ENCODE measurements around the gene ZNF547. TPM values are rescaled to one million over a fixed set of nuclear protein-coding genes. Genes with fewer than 3 reads are reported as not detected.

Gene ZNF547
- total RNA-seq, 1 experiment from 2014 or later, result 1.4 TPM

GRCh38 chr19:57321116-57321515 is 42.2 kb upstream of the ZNF547 start:
- ChIA-PET POLR2A (interaction anchor here (1.7 kb wide), 1 partner anchor 11 kb away, joined by 4 read pairs; no protein-coding TSS in a partner anchor), RAD21 (ENCODE audit: low non-redundant PET in 1 of 2, low total read pairs in 2 of 2, uncharacterized antibody in 2 of 2, unreplicated experiment in 2 of 2) (no interaction called here), CTCF (no interaction called here)
- Histone ChIP-seq H3K27me3 (ENCODE audit: insufficient read depth, low read length) (no peaks in the 10 kb centered on the region), H3K79me2 (ENCODE audit: insufficient read depth, low read length) (peaks cover 25% of the 10 kb centered on the region), H3K9me2 (ENCODE audit: insufficient read depth) (no peaks in the 10 kb centered on the region), H3K4me3 (replicated peaks in 1 of 2; ENCODE audit: low read depth in 1 of 2, low read length in 2 of 2) (peak overlapping the region; percentile 75 to 80), H2AFZ (ENCODE audit: low read depth, low read length, poor library complexity, severe bottlenecking) (no peak overlapping the region), H3K9me3 (ENCODE audit: control insufficient read depth in 1 of 2, insufficient read depth in 1 of 2, low read depth in 1 of 2, low read length in 2 of 2) (no peaks in the 10 kb centered on the region), H4K20me1 (ENCODE audit: insufficient read depth) (no peaks in the 10 kb centered on the region), H3K36me3 (ENCODE audit: control insufficient read depth in 1 of 2, insufficient read depth in 2 of 2, low read length in 2 of 2) (peaks cover 13 to 17% of the 10 kb centered on the region in 2 experiments; a peak in 2 of 4 replicates), H3K4me1 (ENCODE audit: control insufficient read depth in 1 of 2, insufficient read depth in 2 of 2, low read length in 2 of 2) (peaks cover 9 to 13% of the 10 kb centered on the region in 2 experiments), H3K4me2 (ENCODE audit: low read length) (peak overlapping the region; percentile 89), H3K9ac (ENCODE audit: low read length) (peak overlapping the region; percentile 83), H3K27ac (ENCODE audit: low read depth, low read length) (peak overlapping the region; percentile 78)
- no TSS peak for BruUV-seq (replicated peaks)
- DNase-seq (ENCODE audit: low read depth, low spot score) (no peak), ATAC-seq (no peak)
- intact Hi-C loops (cut with micrococcal nuclease), result no loop called here
- TF ChIP-seq REST (IDR thresholded peaks at IDR 0.05; ENCODE audit: low read depth) (no peak), ATF3 (IDR thresholded peaks at IDR 0.05) (no peak), ELF1 (IDR thresholded peaks at IDR 0.05; ENCODE audit: borderline replicate concordance, low read depth) (no peak), POLR2AphosphoS5 (IDR thresholded peaks at IDR 0.05; ENCODE audit: low read depth, low read length) (no peak), JUND (IDR thresholded peaks at IDR 0.05) (no peak), EZH2phosphoT487 (IDR thresholded peaks at IDR 0.05; ENCODE audit: borderline replicate concordance) (no peak), RAD21 (IDR thresholded peaks at IDR 0.05; ENCODE audit: low read depth) (no peak), CTCF (IDR thresholded peaks at IDR 0.05 in 2 of 3, conservative IDR thresholded peaks at IDR 0.05 in 1 of 3; ENCODE audit: borderline replicate concordance in 1 of 3, insufficient read depth in 1 of 3, low read depth in 2 of 3, low read length in 2 of 3) (no peak), MAX (IDR thresholded peaks at IDR 0.05) (no peak)

Data from HCT116 (cell line).